Liver (tissue), 9 donors: ENCODE results near the gene POPDC2. TPM values are rescaled to one million over a fixed set of nuclear protein-coding genes. Genes with fewer than 3 reads are reported as not detected.

ENCODE experiments used
- DNase-seq: peaks from one replicate; pipeline ENCODE4 v3.0.0-alpha.2; 2017; ENCODE audit warnings: low spot score
- H3K27ac ChIP-seq, 2 donors: one replicate each; pipeline ENCODE4 v1.7.0; 2013; ENCODE audit warnings: inconsistent platforms in 2 of 2, low read length in 2 of 2, control low read depth in 1 of 2, low read depth in 1 of 2, mild to moderate bottlenecking in 1 of 2
- H3K27me3 ChIP-seq, 4 donors: one replicate each; pipeline versions ENCODE4 v1.6.1 to v1.7.0; 2013; ENCODE audit warnings: low read length in 3 of 4, inconsistent platforms in 1 of 4, mild to moderate bottlenecking in 1 of 4, moderate library complexity in 1 of 4; ENCODE audit not compliant: control insufficient read depth in 4 of 4, insufficient read depth in 4 of 4
- H3K36me3 ChIP-seq, 4 donors: one replicate each; pipeline versions ENCODE4 v1.6.1 to v1.7.0; 2013; ENCODE audit warnings: low read length in 3 of 4, mild to moderate bottlenecking in 3 of 4, low read depth in 1 of 4, moderate library complexity in 1 of 4; ENCODE audit not compliant: control insufficient read depth in 4 of 4, insufficient read depth in 3 of 4
- H3K4me1 ChIP-seq, 4 donors: one replicate each; pipeline versions ENCODE4 v1.6.1 to v1.7.0; 2013; ENCODE audit warnings: low read length in 3 of 4, mild to moderate bottlenecking in 3 of 4, moderate library complexity in 1 of 4; ENCODE audit not compliant: control insufficient read depth in 4 of 4, insufficient read depth in 4 of 4
- H3K4me3 ChIP-seq, 3 donors: one replicate each; pipeline versions ENCODE4 v1.6.1 to v1.7.0; 2013; ENCODE audit warnings: low read length in 3 of 3, control low read depth in 1 of 3, low read depth in 1 of 3, mild to moderate bottlenecking in 1 of 3
- H3K9ac ChIP-seq, 2 donors: one replicate each; pipeline ENCODE4 v1.7.0; 2013; ENCODE audit warnings: low read length in 2 of 2, mild to moderate bottlenecking in 2 of 2, moderate library complexity in 2 of 2, control low read depth in 1 of 2, low read depth in 1 of 2
- H3K9me3 ChIP-seq, 4 donors: one replicate each; pipeline versions ENCODE4 v1.6.1 to v1.7.0; 2013; ENCODE audit warnings: low read length in 3 of 4; ENCODE audit not compliant: control insufficient read depth in 4 of 4
- HNF4A ChIP-seq, 2 donors: conservative IDR thresholded peaks; 2 replicates each; pipeline ENCODE4 v1.6.1; 2016; ENCODE audit warnings: antibody characterized with exemption in 2 of 2, mild to moderate bottlenecking in 2 of 2
- JUND ChIP-seq, 2 donors: IDR thresholded peaks; 2 replicates each; pipeline ENCODE4 v1.6.1; 2016; ENCODE audit warnings: antibody characterized with exemption in 2 of 2
- RAD21 ChIP-seq, 2 donors: IDR thresholded peaks; 2 replicates each; pipeline ENCODE4 v1.6.1; 2016; ENCODE audit warnings: antibody characterized with exemption in 2 of 2, mild to moderate bottlenecking in 2 of 2
- RXRA ChIP-seq, 2 donors: IDR thresholded peaks; 2 replicates each; pipeline ENCODE4 v1.6.1; 2017 to 2018; ENCODE audit warnings: antibody characterized with exemption in 2 of 2, mild to moderate bottlenecking in 1 of 2
- WGBS: extraction: QIAGEN DNeasy Blood & Tissue Kit; methylation state at CpG from one replicate; pipeline ENCODE4 v1.1.7; 2013; 5-methylcytosine and 5-hydroxymethylcytosine counted together
- polyA plus RNA-seq, 2 donors: library from polyadenylated mRNA; stranded (reverse) in 1 of 2; unstranded in 1 of 2; fragments of 200-250 nt in 1 of 2; fragments of >200 nt in 1 of 2; fragmentation: Nextera tagmentation in 1 of 2; extraction: Ambion mirVana in 1 of 2; gene quantifications; one replicate each; pipeline versions ENCODE4 v1.2.1 to v1.2.3, GENCODE V29; 2013 to 2015
- total RNA-seq, 2 donors: library from RNA; depleted of rRNA; stranded (reverse); fragments of >200 nt; gene quantifications; one replicate each; pipeline ENCODE4 v1.2.3, GENCODE V29; 2014
- TF ChIP-seq, protein P1 (sequence below): IDR thresholded peaks from 2 replicates; pipeline ENCODE4 v1.6.1; 2016; ENCODE audit warnings: antibody characterized with exemption
- TF ChIP-seq, protein P2 (sequence below): IDR thresholded peaks from 2 replicates; pipeline ENCODE4 v1.6.1; 2016; ENCODE audit warnings: antibody characterized with exemption
- donor health status: healthy.
- donor health status: healthy.
- donor health status: healthy.
- donor health status: healthy.
- donor health status: healthy.

POPDC2 gene
- total and polyA plus RNA-seq, 4 donors: 0.16 to 1.1 (median 0.46) TPM

DNA sequence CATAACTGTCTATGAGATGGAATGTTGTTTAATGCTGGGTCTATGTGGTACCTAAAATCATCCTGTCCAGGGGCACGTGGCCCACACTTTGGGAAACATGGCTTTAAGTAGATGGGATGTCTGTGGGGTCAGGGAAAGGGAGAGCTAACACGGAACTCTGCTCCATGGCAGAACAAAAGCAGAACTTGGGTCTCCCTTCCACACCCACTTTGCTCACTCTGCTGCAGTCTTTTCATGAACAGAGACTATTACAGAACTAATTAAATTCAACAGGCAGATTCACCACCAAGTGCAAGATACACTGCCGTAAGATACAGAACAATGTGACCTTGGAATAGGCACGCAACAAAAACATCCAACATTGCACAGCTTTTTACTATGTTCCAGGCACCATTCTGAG, 28.2 kb downstream of the POPDC2 start:
- Histone ChIP-seq H3K4me1 (no peaks in the 10 kb centered on the region), H3K27ac (no peak overlapping the region), H3K4me3 (no peak overlapping the region), H3K9ac (no peak overlapping the region), H3K27me3 (no peaks in the 10 kb centered on the region), H3K36me3 (no peaks in the 10 kb centered on the region), H3K9me3 (no peaks in the 10 kb centered on the region)
- TF ChIP-seq, protein P1, sequence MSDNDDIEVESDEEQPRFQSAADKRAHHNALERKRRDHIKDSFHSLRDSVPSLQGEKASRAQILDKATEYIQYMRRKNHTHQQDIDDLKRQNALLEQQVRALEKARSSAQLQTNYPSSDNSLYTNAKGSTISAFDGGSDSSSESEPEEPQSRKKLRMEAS: no peak
- 90% methylated on average over 4 of the region's 4 CpGs for WGBS
- no peak for DNase-seq

DNA sequence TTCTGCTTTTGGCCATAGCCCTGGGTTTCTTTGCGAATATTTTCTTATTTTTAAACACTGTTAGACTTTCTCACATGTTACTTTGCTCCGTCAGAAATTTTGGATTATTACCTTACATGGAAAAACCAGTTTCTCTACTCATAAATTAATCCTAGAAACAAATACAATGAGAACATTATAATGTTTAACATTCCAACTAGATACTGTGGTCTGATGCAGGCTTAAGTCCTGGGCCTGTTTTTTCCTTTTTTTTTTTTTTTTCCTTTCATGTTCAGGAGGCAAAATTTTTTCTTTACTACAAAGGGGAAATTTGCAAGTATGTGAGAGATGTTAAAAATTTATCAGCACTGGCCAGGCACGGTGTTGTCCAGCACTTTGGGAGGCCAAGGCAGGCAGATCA, 28.9 kb downstream of the POPDC2 start:
- H3K27ac ChIP-seq: no peak overlapping the region
- H3K27me3 ChIP-seq: no peaks in the 10 kb centered on the region
- no peak for DNase-seq
- WGBS: 87% methylated on average over 3 of the region's 3 CpGs
- no peaks in the 10 kb centered on the region for H3K9me3 ChIP-seq
- H3K36me3 ChIP-seq: peaks cover 0 to under 1% (median 0%) of the 10 kb centered on the region in 4 donors
- TF ChIP-seq RAD21 (IDR thresholded peaks at IDR 0.05) (no peak), RXRA (IDR thresholded peaks at IDR 0.05) (no peak), HNF4A (conservative IDR thresholded peaks at IDR 0.05) (no peak), JUND (IDR thresholded peaks at IDR 0.05) (no peak)
- H3K9ac ChIP-seq: no peak overlapping the region
- H3K4me3 ChIP-seq: no peak overlapping the region
- H3K4me1 ChIP-seq: no peaks in the 10 kb centered on the region

DNA sequence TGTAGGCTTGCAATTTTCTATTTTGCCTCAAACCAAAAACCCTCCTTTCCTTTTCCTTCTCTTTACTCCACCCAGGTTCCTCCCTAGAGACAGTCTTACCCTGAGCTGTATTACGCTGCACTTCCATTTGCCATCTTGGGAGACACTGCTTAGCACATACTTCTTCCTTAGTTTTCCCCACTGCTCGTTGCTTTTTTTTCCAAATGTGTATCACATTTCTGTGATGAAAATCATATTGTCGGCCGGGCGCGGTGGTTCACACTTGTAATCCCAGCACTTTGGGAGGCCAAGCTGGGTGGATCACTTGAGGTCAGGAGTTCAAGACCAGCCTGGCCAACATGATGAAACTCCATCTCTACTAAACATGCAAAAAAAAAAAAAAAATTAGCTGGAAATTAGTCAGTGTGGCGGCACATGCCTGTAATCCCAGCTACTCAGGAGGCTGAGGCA, 29.5 kb downstream of the POPDC2 start:
- DNase-seq: no peak
- TF ChIP-seq JUND (IDR thresholded peaks at IDR 0.05): no peak
- H3K27ac ChIP-seq: no peak overlapping the region
- no peaks in the 10 kb centered on the region for H3K4me1 ChIP-seq
- H3K9me3 ChIP-seq: no peaks in the 10 kb centered on the region
- no peak overlapping the region for H3K9ac ChIP-seq
- no peak overlapping the region for H3K4me3 ChIP-seq
- peaks cover 0 to 3% (median 0%) of the 10 kb centered on the region in 4 donors for H3K36me3 ChIP-seq
- H3K27me3 ChIP-seq: no peaks in the 10 kb centered on the region
- 92% methylated on average over 7 of the region's 7 CpGs for WGBS

DNA sequence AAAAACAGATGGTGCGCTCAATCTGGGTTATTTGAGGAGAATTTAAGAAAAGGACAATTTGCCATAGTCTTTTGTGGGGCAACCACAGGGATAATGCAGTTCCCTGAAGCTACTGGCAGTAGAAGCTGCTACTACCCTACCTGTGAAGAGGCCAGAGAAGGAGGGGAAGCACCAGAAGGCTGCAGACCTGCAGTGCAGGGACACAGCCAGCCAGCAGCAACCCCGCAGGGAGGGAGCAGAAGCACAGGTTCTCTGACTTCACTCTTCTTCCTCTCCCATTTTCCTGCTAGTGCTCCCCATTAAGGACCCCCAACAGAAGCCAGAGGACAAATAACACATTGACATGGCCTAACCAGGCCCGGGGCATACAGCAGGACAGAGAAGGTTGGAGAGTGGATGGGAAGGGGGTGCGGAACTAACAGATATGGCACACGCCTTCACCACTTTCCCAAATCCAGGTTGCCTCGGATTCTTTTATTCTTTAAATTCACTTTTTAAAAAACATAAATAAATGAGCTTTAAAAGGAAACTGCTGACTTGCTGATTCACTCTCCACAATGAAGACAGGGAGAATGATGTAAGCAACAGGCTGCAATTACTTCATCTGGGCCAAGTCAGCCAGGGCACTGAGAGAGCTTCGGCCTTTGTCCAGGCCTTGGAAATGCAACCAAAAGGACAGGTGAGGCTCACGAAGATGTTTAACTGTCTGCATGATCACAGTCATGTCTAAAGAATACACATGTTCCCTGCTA, 30.1 kb downstream of the POPDC2 start:
- Histone ChIP-seq H3K27ac (no peak overlapping the region), H3K36me3 (peaks cover 0 to 3% (median 0%) of the 10 kb centered on the region in 4 donors), H3K27me3 (no peaks in the 10 kb centered on the region), H3K9ac (no peak overlapping the region), H3K4me3 (no peak overlapping the region), H3K9me3 (no peaks in the 10 kb centered on the region), H3K4me1 (no peaks in the 10 kb centered on the region)
- TF ChIP-seq HNF4A (conservative IDR thresholded peaks at IDR 0.05): peak in 1 of 2 donors; percentile 40
- TF ChIP-seq, protein P2, sequence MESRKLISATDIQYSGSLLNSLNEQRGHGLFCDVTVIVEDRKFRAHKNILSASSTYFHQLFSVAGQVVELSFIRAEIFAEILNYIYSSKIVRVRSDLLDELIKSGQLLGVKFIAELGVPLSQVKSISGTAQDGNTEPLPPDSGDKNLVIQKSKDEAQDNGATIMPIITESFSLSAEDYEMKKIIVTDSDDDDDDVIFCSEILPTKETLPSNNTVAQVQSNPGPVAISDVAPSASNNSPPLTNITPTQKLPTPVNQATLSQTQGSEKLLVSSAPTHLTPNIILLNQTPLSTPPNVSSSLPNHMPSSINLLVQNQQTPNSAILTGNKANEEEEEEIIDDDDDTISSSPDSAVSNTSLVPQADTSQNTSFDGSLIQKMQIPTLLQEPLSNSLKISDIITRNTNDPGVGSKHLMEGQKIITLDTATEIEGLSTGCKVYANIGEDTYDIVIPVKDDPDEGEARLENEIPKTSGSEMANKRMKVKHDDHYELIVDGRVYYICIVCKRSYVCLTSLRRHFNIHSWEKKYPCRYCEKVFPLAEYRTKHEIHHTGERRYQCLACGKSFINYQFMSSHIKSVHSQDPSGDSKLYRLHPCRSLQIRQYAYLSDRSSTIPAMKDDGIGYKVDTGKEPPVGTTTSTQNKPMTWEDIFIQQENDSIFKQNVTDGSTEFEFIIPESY: no peak
- no peak for DNase-seq
- 88% methylated on average over 8 of the region's 8 CpGs for WGBS
